ENCODE measurements around the gene NTRK2. TPM values are rescaled to one million over a fixed set of nuclear protein-coding genes. Genes with fewer than 3 reads are reported as not detected.

Gene NTRK2
- total RNA-seq, 1 donor from 2014 or later: 0.07 TPM

DNA sequence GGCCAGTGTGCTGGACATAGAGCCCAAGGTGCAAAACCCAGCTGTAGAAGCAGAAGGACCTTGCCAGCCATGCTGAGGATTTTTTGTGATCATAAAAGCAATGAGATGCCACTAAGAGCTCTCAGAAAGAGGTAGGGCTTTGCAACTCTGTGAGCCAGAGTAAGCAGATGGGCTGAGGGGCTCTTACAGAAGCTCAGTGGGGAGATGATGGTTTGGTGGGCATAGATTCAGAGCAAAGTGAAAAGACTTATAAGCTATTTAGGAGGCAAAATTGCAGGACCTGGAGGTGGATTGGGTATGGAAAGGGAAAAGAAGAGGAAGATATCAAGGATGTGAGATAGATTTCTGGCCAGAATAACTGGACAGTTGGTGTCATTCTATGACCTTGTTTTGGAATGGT, 302.0 kb downstream of the NTRK2 start:
- CTCF ChIA-PET: no interaction called here
- Mint-ChIP-seq H3K4me1 (no peaks in the 10 kb centered on the region), H3K9me3 (no peaks in the 10 kb centered on the region), H3K27me3 (peaks cover 1% of the 10 kb centered on the region), H3K27ac (no peak overlapping the region), H3K4me3 (no peak overlapping the region), H3K36me3 (ENCODE audit: low read depth) (no peaks in the 10 kb centered on the region)
- POLR2A ChIA-PET: no interaction called here
- ATAC-seq (ENCODE audit: low read depth) (no peak), DNase-seq (no peak)
- intact Hi-C loops (cut with micrococcal nuclease): no loop called here
- TF ChIP-seq, protein P1, sequence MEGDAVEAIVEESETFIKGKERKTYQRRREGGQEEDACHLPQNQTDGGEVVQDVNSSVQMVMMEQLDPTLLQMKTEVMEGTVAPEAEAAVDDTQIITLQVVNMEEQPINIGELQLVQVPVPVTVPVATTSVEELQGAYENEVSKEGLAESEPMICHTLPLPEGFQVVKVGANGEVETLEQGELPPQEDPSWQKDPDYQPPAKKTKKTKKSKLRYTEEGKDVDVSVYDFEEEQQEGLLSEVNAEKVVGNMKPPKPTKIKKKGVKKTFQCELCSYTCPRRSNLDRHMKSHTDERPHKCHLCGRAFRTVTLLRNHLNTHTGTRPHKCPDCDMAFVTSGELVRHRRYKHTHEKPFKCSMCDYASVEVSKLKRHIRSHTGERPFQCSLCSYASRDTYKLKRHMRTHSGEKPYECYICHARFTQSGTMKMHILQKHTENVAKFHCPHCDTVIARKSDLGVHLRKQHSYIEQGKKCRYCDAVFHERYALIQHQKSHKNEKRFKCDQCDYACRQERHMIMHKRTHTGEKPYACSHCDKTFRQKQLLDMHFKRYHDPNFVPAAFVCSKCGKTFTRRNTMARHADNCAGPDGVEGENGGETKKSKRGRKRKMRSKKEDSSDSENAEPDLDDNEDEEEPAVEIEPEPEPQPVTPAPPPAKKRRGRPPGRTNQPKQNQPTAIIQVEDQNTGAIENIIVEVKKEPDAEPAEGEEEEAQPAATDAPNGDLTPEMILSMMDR (IDR thresholded peaks at IDR 0.05): no peak

DNA sequence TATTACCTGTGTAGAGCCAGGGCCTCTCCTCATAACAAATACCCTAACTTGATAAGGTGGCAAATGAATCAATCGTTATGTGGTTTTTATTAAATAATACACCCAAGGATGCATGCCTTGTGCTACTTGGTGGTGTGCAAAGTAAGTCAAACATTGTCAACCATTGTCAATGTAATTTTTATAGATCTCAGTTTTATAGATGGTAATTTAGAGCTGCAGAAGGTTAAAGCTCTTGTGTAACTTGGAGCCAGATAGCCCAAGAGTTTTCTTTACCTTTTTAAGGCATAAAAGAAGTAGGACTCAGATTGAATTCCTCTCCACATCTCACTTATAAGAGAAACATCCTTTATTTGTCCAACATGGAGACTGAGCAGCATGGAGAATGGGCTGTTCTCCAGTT, 304.7 kb downstream of the NTRK2 start:
- ATAC-seq (ENCODE audit: low read depth) (no peak), DNase-seq (no peak)
- TF ChIP-seq, protein P1 (IDR thresholded peaks at IDR 0.05): no peak
- CTCF ChIA-PET: no interaction called here
- Mint-ChIP-seq H3K4me1 (no peaks in the 10 kb centered on the region), H3K27me3 (peaks cover 1% of the 10 kb centered on the region), H3K27ac (no peak overlapping the region), H3K4me3 (no peak overlapping the region), H3K9me3 (no peaks in the 10 kb centered on the region), H3K36me3 (ENCODE audit: low read depth) (no peaks in the 10 kb centered on the region)
- POLR2A ChIA-PET: no interaction called here
- intact Hi-C loops (cut with micrococcal nuclease): no loop called here

DNA sequence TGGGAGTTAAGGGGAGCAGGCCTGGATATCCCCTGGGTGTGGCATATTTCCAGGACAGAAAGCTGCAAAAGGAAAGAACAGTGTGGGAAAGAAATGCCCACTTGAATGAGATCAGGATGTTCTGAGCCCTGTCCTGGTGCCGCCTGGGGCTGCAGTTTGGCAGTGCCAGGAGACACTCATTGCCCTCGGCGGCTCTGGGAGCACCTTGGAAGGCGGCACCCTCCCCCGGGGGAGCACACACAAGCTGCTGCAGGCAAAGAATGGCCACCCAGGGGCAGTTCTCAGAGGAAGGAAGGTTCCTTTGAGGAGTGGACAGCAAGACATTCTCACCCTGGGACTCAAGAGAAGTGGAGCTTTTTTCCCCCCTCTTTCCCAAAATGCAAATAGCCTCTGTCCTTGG, 305.3 kb downstream of the NTRK2 start:
- no peaks in the 10 kb centered on the region for H3K9me3 Mint-ChIP-seq
- H3K27me3 Mint-ChIP-seq: peaks cover 1% of the 10 kb centered on the region
- no peak overlapping the region for H3K27ac Mint-ChIP-seq
- ATAC-seq (ENCODE audit: low read depth): no peak
- ChIA-PET CTCF (no interaction called here), POLR2A (no interaction called here)
- intact Hi-C loops (cut with micrococcal nuclease): no loop called here
- H3K36me3 Mint-ChIP-seq (ENCODE audit: low read depth): no peaks in the 10 kb centered on the region
- H3K4me3 Mint-ChIP-seq: no peak overlapping the region
- no peaks in the 10 kb centered on the region for H3K4me1 Mint-ChIP-seq
- TF ChIP-seq, protein P1 (IDR thresholded peaks at IDR 0.05): no peak
- DNase-seq: no peak

DNA sequence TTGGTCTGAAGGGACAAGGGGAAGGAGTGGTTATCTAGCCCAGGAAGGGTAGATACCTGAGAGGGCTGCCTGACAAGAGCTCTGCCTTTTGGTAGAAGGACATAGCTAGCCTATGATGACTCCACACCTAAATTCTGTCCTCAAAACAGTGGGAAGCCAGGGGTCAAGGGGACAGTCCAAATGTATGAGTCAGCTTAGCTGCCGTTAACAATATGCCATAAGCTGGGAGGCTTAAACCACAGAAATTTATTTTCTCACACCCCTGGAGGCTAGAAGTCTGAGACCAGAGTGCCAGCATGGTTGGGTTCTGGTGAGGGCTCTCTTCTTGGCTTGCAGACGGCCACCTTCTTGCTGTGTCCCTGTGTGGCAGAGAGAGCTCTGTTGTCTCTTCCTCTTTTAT, 306.4 kb downstream of the NTRK2 start:
- no peaks in the 10 kb centered on the region for H3K9me3 Mint-ChIP-seq
- TF ChIP-seq, protein P1 (IDR thresholded peaks at IDR 0.05): no peak
- no peaks in the 10 kb centered on the region for H3K4me1 Mint-ChIP-seq
- no peak overlapping the region for H3K4me3 Mint-ChIP-seq
- intact Hi-C loops (cut with micrococcal nuclease): no loop called here
- no peaks in the 10 kb centered on the region for H3K36me3 Mint-ChIP-seq (ENCODE audit: low read depth)
- ChIA-PET POLR2A (no interaction called here), CTCF (no interaction called here)
- H3K27me3 Mint-ChIP-seq: peaks cover 4% of the 10 kb centered on the region
- no peak for DNase-seq
- H3K27ac Mint-ChIP-seq: no peak overlapping the region
- ATAC-seq (ENCODE audit: low read depth): no peak

DNA sequence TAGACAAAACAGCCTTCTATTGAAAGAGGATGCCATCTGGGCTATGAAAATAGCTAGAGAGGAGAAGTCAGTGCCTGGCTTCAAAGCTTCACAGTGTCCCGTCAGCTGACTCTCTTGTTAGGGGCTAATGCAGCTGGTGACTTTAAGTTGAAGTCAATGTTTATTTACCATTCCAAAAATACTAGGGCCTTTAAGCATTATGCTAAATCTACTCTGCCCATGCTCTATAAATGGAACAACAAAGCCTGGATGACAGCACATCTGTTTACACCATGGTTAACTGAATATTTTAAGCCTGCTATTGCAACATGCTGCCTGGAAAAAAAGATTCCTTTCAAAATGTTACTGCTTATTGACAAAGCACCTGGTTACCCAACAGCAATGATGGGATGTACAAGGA, 309.1 kb downstream of the NTRK2 start:
- no peak overlapping the region for H3K4me3 Mint-ChIP-seq
- intact Hi-C loops (cut with micrococcal nuclease): no loop called here
- no peaks in the 10 kb centered on the region for H3K9me3 Mint-ChIP-seq
- no peak overlapping the region for H3K27ac Mint-ChIP-seq
- TF ChIP-seq, protein P1 (IDR thresholded peaks at IDR 0.05): no peak
- ChIA-PET POLR2A (no interaction called here), CTCF (no interaction called here)
- H3K27me3 Mint-ChIP-seq: peaks cover 2% of the 10 kb centered on the region
- DNase-seq (no peak), ATAC-seq (ENCODE audit: low read depth) (no peak)
- no peaks in the 10 kb centered on the region for H3K4me1 Mint-ChIP-seq
- no peaks in the 10 kb centered on the region for H3K36me3 Mint-ChIP-seq (ENCODE audit: low read depth)

All from activated B cell treated with CpG ODN at 0.5 μM for 24 hours (primary cell).